ENCODE results near the gene PPT2.
A peak's percentile ranks its signal among the peaks of the same experiment; 100 is the strongest.

PPT2 gene

DNA sequence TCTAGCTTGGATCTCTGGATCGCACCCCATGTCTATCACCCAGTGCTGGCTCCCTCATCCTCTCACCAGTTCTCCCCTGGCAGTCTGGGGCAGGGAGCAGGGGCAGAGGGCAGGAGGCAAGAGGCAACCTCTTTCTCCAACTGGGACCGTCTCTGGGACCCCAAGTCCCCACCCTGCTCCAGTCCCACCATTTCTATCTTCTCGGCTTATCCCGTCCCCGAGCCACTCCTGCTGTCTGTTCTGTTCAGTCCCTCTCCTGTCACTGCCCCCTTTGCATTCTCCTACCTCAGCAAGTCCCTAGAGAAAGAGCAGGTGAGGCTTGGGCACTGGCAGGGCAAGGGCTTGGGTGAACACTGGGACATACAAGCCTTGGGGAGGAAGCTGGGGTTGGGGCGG, 44.2 kb upstream of the PPT2 start:
- H3K4me3 ChIP-seq (ENCODE audit: low read length): no peak overlapping the region
- no peak for DNase-seq (ENCODE audit: low read depth)
- TF ChIP-seq CTCF (IDR thresholded peaks at IDR 0.05; ENCODE audit: insufficient read depth, low read depth, low read length, missing control alignments): no peak

- no peak for TF ChIP-seq CTCF (IDR thresholded peaks at IDR 0.05; ENCODE audit: insufficient read depth, low read depth, low read length, missing control alignments)
- H3K4me3 ChIP-seq (ENCODE audit: low read length): no peak overlapping the region
- no peak for DNase-seq (ENCODE audit: low read depth)
Observed at GRCh38 chr6:32110632-32111031, 43.3 kb upstream of the PPT2 start.

GRCh38 chr6:32111424-32112066, 42.4 kb upstream of the PPT2 start:
- no peak for TF ChIP-seq CTCF (IDR thresholded peaks at IDR 0.05; ENCODE audit: insufficient read depth, low read depth, low read length, missing control alignments)
- DNase-seq (ENCODE audit: low read depth): no peak
- H3K4me3 ChIP-seq (ENCODE audit: low read length): no peak overlapping the region

GRCh38 chr6:32112431-32112980, 41.4 kb upstream of the PPT2 start:
- TF ChIP-seq CTCF (IDR thresholded peaks at IDR 0.05; ENCODE audit: insufficient read depth, low read depth, low read length, missing control alignments): no peak

DNA sequence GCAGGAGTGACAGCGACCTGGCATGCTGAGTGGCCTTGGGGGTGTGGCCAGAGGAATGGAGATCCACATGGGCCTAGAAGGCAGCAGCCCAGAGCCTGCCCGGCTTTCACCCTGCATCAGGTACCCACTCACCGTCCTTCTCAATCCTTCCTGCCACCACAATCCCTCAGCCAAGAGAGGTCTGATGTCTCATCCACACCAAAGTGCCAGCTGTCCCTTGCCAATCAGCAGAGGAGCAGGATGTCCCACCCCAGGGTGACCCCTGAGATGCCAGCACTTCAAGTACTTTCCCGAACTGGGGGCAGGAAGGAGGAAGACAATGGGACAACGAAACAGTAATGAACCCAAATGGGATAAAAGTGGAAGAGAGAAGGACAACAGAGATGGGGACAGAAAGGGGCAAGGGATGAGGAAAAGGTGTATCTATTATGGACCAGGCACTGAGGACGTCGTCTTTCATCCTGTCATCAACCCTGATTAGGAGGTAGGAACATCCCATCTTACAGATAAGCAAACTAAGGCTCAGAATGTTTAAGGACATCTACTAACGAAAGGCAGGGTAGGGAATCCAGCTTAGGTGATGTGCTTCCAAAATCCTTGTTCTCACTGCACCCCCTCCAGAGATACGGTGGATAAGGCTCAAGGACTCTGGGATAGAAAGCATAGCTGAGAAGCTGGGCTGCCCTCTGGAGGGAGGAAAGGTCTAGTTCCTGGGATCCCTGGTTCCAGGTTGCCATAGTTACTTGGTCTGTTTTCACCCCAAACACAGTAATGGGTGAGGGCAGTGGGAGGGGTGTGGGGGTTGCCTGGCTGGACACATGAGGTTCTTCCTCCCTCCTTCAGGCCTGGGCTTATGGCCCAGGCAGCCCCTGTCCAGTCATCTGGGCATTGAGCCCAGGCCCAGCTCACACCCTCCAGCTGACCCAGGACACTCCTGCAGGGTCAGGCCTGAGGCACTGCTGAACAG, 40.3 kb upstream of the PPT2 start:
- DNase-seq (ENCODE audit: low read depth): no peak
- no peak overlapping the region for H3K4me3 ChIP-seq (ENCODE audit: low read length)
- peak; percentile 4 for TF ChIP-seq CTCF (IDR thresholded peaks at IDR 0.05; ENCODE audit: insufficient read depth, low read depth, low read length, missing control alignments)

More at GRCh38 chr6:32112431-32112980, 41.4 kb upstream of the PPT2 start:
- DNase-seq (ENCODE audit: low read depth): no peak
- no peak overlapping the region for H3K4me3 ChIP-seq (ENCODE audit: low read length)

DNA sequence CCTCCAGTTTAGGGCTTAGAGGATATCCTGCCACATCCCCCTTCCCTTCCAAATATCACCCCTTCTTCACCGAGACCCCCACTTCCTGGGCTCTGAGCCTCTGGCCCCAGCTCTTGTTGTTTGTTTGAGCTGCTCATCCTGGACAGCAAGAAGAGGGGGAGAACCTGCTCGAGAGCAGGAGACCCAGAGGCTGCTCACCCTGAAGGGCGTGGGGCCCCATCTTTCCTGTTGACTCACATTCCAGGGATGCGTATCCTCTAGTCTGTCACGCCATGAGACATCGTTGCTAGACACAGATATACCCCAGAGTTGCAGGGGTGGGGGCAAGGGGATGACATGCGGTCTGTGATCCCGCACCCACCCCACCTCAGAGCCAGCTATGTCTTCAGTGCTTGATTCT, 39.1 kb upstream of the PPT2 start:
- peak; percentile 75 for DNase-seq (ENCODE audit: low read depth)
- no peak for TF ChIP-seq CTCF (IDR thresholded peaks at IDR 0.05; ENCODE audit: insufficient read depth, low read depth, low read length, missing control alignments)
- no peak overlapping the region for H3K4me3 ChIP-seq (ENCODE audit: low read length)

All from epithelial cell of esophagus (primary cell).